DOHH2 (cell line): ENCODE measurements around the gene OR10G2.

Source experiments
- EZH2phosphoT487 ChIP-seq: fragments of 200-600 bp; sonication (generic); IDR thresholded peaks from 2 replicates; pipeline ENCODE4 v1.6.1; 2017; ENCODE audit warnings: borderline replicate concordance, mild to moderate bottlenecking, antibody characterized with exemption, low read length, moderate library complexity, mixed read lengths
- TF ChIP-seq, protein P1 (sequence below): fragments of 200-600 bp; sonication (generic); IDR thresholded peaks from one replicate; pipeline ENCODE4 v1.5.1; 2014; ENCODE audit warnings: antibody characterized with exemption, mild to moderate bottlenecking, low read depth, low read length; ENCODE audit not compliant: poor library complexity, severe bottlenecking

DNA sequence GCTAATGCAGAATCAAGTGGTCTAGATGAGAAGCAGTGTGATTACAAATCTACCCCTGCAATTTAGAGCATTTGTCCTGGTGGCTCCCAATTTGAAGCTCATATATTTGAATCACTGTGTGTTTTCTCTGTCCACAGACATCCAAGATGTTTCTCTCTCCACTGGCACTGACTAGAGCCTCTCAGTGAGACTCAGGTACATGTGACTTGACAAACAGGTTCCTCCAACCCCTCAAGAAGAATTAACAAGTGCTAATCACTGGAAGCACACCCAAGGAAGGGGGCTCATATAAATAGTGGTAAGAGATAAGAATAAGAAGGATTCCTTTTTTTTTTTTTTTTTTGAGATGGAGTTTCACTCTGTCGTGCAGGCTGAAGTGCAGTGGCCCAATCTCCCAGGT lies 20.5 kb downstream of the OR10G2 start:
- TF ChIP-seq, protein P1, sequence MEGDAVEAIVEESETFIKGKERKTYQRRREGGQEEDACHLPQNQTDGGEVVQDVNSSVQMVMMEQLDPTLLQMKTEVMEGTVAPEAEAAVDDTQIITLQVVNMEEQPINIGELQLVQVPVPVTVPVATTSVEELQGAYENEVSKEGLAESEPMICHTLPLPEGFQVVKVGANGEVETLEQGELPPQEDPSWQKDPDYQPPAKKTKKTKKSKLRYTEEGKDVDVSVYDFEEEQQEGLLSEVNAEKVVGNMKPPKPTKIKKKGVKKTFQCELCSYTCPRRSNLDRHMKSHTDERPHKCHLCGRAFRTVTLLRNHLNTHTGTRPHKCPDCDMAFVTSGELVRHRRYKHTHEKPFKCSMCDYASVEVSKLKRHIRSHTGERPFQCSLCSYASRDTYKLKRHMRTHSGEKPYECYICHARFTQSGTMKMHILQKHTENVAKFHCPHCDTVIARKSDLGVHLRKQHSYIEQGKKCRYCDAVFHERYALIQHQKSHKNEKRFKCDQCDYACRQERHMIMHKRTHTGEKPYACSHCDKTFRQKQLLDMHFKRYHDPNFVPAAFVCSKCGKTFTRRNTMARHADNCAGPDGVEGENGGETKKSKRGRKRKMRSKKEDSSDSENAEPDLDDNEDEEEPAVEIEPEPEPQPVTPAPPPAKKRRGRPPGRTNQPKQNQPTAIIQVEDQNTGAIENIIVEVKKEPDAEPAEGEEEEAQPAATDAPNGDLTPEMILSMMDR = no peak
- TF ChIP-seq EZH2phosphoT487 = no peak
